ENCODE data around the gene TM7SF2. TPM values are rescaled to one million over a fixed set of nuclear protein-coding genes. Genes with fewer than 3 reads are reported as not detected.

The TM7SF2 gene
- total and polyA plus RNA-seq, 8 donors = 7.6 to 118 (median 41.5) TPM

DNA sequence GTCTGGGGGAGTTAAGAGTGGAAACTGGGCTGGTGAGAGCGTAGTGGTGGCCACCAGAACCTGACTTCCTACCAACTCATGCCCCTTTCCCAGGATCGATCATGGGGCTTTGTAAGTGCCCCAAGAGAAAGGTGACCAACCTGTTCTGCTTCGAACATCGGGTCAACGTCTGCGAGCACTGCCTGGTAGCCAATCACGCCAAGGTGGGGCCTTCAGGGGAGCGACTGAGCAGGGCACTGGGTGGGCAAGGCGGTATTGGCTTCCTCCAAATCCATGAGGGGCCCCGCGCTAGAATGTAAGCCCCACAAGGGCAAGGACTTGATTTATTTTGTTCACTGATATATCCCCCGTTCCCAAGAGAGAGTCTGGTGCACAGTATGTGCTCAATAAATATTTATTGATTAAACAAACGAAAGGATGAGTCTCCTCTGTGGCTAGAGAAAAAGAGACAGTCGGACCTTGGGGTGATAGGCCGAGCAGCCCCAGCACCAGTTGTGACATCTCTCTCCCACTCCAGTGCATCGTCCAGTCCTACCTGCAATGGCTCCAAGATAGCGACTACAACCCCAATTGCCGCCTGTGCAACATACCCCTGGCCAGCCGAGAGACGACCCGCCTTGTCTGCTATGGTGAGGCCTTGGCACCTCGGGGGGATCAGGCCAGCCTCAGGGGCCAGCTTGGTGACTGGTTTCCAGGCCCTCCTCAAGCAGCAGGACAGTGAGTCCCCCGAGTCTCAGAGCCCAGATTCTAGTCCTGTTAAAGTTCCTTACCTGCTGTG lies 26.9 kb upstream of the TM7SF2 start:
- Histone ChIP-seq H3K9me3 (no peaks in the 10 kb centered on the region), H3K4me1 (peaks cover 14 to 32% (median 23%) of the 10 kb centered on the region in 4 donors), H3K27ac (peak overlapping the region; percentile 91 to 95 (median 93)), H3K4me3 (peak overlapping the region; percentile 60 to 81 (median 70)), H3K36me3 (peaks cover 22 to 49% (median 46%) of the 10 kb centered on the region in 4 donors), H3K27me3 (no peaks in the 10 kb centered on the region)
- intact Hi-C loops (cut with DNase I; ENCODE audit: low total_unique reads) = no loop called here
- TF ChIP-seq POLR2A (IDR thresholded peaks at IDR 0.05) (no peak), EP300 (IDR thresholded peaks at IDR 0.05) (no peak), POLR2AphosphoS5 (IDR thresholded peaks at IDR 0.05) (no peak)
- TF ChIP-seq, protein P1, sequence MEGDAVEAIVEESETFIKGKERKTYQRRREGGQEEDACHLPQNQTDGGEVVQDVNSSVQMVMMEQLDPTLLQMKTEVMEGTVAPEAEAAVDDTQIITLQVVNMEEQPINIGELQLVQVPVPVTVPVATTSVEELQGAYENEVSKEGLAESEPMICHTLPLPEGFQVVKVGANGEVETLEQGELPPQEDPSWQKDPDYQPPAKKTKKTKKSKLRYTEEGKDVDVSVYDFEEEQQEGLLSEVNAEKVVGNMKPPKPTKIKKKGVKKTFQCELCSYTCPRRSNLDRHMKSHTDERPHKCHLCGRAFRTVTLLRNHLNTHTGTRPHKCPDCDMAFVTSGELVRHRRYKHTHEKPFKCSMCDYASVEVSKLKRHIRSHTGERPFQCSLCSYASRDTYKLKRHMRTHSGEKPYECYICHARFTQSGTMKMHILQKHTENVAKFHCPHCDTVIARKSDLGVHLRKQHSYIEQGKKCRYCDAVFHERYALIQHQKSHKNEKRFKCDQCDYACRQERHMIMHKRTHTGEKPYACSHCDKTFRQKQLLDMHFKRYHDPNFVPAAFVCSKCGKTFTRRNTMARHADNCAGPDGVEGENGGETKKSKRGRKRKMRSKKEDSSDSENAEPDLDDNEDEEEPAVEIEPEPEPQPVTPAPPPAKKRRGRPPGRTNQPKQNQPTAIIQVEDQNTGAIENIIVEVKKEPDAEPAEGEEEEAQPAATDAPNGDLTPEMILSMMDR (IDR thresholded peaks at IDR 0.05) = no peak
- WGBS, 5 donors = 38 to 46% (median 39%) methylated on average over 21 to 23 of the region's 23 CpGs
- DNase-seq = no peak

DNA sequence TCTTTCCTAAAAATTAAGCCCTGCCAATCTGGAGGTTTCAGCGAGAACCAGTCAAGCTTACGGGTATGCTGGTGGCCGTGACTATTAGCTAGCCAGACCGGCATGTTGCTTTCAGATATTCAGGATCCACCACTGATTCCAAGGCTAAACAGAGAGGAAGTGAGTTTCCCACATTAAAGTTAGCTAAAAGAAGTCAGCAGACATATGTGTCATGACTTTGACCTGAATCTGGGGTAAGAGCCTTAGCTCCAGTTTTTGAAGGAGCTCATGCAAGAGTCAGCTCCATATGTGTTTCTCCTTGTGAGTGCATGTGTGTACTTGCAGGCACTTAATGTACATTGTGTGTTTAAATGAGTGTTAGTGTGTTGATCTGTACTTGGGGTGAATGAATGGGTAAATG lies 26.2 kb upstream of the TM7SF2 start:
- Histone ChIP-seq H3K4me1 (peaks cover 14 to 32% (median 23%) of the 10 kb centered on the region in 4 donors), H3K27ac (peak overlapping the region in 1 of 5 donors; percentile 95), H3K4me3 (peak overlapping the region in 1 of 4 donors; percentile 60), H3K27me3 (no peaks in the 10 kb centered on the region), H3K36me3 (peaks cover 22 to 54% (median 48%) of the 10 kb centered on the region in 4 donors), H3K9me3 (no peaks in the 10 kb centered on the region)
- 78 to 98% (median 91%) methylated on average over 4 of the region's 4 CpGs for WGBS, 5 donors
- TF ChIP-seq POLR2AphosphoS5 (IDR thresholded peaks at IDR 0.05) = no peak
- no peak for TF ChIP-seq POLR2A (IDR thresholded peaks at IDR 0.05)
- TF ChIP-seq EP300 (IDR thresholded peaks at IDR 0.05) = no peak
- TF ChIP-seq, protein P1 (IDR thresholded peaks at IDR 0.05) = no peak
- intact Hi-C loops (cut with DNase I; ENCODE audit: low total_unique reads) = no loop called here
- DNase-seq = no peak

DNA sequence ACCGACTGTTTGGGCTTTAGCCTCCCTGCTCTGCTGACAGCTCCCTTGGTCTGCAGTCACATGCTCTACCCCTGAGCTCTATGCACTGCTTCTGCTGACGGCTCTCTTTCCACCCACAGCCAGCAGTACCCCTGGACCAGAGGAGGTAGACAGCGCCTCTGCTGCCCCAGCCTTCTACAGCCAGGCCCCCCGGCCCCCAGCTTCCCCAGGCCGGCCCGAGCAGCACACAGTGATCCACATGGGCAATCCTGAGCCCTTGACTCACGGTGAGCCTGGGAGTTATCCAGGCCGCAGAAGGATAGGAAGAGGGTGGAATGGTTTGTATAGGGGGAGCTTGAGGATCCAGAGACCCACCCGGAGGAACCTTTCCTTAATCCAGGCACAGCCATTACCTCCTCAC lies 24.9 kb upstream of the TM7SF2 start:
- intact Hi-C loops (cut with DNase I; ENCODE audit: low total_unique reads) = no loop called here
- WGBS, 5 donors = 90 to 97% (median 93%) methylated on average over 7 to 9 of the region's 9 CpGs
- TF ChIP-seq, protein P1 (IDR thresholded peaks at IDR 0.05) = no peak
- TF ChIP-seq POLR2A (IDR thresholded peaks at IDR 0.05) = no peak
- TF ChIP-seq EP300 (IDR thresholded peaks at IDR 0.05) = no peak
- no peak for TF ChIP-seq POLR2AphosphoS5 (IDR thresholded peaks at IDR 0.05)

DNA sequence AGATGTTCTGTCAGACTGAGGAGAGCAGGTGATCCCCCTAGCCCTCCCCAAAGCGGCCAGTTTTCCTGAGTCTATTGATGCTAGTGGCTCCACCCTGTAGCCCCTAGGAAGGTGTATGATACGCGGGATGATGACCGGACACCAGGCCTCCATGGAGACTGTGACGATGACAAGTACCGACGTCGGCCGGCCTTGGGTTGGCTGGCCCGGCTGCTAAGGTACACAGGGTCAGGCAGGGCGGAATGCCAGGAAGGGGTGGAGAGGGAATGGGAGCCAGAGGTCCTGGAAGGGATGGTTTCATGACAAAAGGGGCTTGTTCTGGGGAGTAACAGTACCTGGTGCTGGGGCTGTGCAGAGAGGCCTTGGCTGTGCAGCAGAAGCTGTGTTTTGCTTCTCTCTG lies 24.5 kb upstream of the TM7SF2 start:
- H3K36me3 ChIP-seq = peaks cover 22 to 54% (median 48%) of the 10 kb centered on the region in 4 donors
- 83 to 92% (median 86%) methylated on average over 11 of the region's 11 CpGs for WGBS, 5 donors
- intact Hi-C loops (cut with DNase I; ENCODE audit: low total_unique reads) = no loop called here

More for the DNA sequence above, 24.9 kb upstream of the TM7SF2 start:
- Histone ChIP-seq H3K9me3 (no peaks in the 10 kb centered on the region), H3K27ac (no peak overlapping the region), H3K4me1 (peaks cover 14 to 32% (median 23%) of the 10 kb centered on the region in 4 donors), H3K27me3 (no peaks in the 10 kb centered on the region), H3K4me3 (no peak overlapping the region), H3K36me3 (peaks cover 22 to 54% (median 48%) of the 10 kb centered on the region in 4 donors)
- DNase-seq = no peak

More for the DNA sequence above, 24.5 kb upstream of the TM7SF2 start:
- DNase-seq = no peak
- no peak overlapping the region for H3K4me3 ChIP-seq
- H3K27me3 ChIP-seq = no peaks in the 10 kb centered on the region
- H3K27ac ChIP-seq = no peak overlapping the region
- TF ChIP-seq POLR2AphosphoS5 (IDR thresholded peaks at IDR 0.05) = no peak
- TF ChIP-seq EP300 (IDR thresholded peaks at IDR 0.05) = no peak
- TF ChIP-seq, protein P1 (IDR thresholded peaks at IDR 0.05) = no peak
- TF ChIP-seq POLR2A (IDR thresholded peaks at IDR 0.05) = no peak
- no peaks in the 10 kb centered on the region for H3K9me3 ChIP-seq
- H3K4me1 ChIP-seq = peaks cover 14 to 32% (median 23%) of the 10 kb centered on the region in 4 donors
